Measurements from ENCODE around the gene TSPAN17.
"Not testable (repeated sequence)": the region's sequence is repeated elsewhere in the genome, so short reads cannot be mapped to it uniquely, and the experiment has no call there.

TSPAN17 gene

GRCh38 chr5:176676361-176676824 is 29.1 kb downstream of the TSPAN17 start:
- FAIRE-seq: peak; percentile 88
- peak; percentile 78 for DNase-seq (ENCODE audit: insufficient read length, low spot score)

DNA sequence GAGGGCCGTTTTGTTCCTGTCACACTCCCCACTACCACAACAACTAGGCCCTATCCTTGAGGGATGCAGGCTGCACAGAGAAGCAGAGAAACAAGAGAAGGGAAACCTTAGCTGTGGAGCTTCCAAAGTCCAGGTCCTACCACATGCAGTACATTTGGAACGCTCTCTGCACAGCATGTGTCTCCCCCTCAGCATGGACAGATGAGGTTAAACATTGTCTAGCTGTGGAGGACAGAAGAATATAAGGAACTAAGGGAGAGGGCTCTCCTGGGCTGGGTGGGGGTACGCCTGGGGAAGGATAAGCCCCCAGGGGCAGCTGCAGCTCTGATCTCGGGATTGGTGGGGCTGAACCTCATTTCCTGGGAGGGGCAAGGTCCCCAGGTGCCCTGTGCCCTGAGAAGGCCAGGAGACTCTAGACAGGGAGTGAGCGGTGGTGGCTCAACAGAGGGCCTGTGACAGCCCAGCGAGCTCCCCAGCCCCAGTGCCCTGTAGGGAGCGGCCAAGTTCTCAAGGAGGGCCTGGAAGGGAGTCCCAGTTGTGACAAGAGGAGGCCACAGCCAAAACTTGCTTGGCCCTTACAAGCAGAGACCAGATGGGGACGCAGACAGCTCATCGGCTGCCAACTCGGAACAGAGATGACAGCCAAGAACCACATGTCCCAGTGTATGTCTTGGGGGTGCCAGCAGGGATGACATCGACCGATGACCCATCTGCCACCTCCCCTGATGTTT is 30.1 kb downstream of the TSPAN17 start:
- DNase-seq (ENCODE audit: insufficient read length, low spot score): no peak
- no peak for FAIRE-seq

GRCh38 chr5:176678584-176678983 is 31.3 kb downstream of the TSPAN17 start:
- no peak for FAIRE-seq
- DNase-seq (ENCODE audit: insufficient read length, low spot score): no peak

- FAIRE-seq (no peak), DNase-seq (ENCODE audit: insufficient read length, low spot score) (no peak)
Observed at GRCh38 chr5:176679365-176680225, 32.3 kb downstream of the TSPAN17 start.

DNA sequence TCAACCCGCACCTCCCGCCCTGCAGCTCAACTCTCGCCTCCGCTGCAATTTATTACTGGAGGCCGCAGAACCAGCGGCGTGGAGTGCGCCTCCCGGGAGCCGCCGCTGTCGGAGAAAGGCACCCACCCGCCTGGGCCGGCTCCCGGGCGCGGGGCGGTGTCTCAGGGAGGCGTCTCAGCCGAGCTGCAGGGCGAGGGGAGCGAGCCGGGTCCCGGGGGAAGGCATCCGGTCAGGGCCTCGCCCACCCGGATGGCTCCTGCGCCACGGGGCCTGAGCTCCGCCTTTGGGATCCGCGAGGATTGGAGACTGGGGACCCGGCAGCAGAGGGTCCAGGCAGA is 32.9 kb downstream of the TSPAN17 start:
- no peak for DNase-seq (ENCODE audit: insufficient read length, low spot score)
- no peak for FAIRE-seq

GRCh38 chr5:176682016-176682531 is 34.8 kb downstream of the TSPAN17 start:
- DNase-seq (ENCODE audit: insufficient read length, low spot score) (no peak), FAIRE-seq (no peak)

- FAIRE-seq (no peak), DNase-seq (ENCODE audit: insufficient read length, low spot score) (no peak)
Observed at GRCh38 chr5:176685010-176685409, 37.7 kb downstream of the TSPAN17 start.

DNA sequence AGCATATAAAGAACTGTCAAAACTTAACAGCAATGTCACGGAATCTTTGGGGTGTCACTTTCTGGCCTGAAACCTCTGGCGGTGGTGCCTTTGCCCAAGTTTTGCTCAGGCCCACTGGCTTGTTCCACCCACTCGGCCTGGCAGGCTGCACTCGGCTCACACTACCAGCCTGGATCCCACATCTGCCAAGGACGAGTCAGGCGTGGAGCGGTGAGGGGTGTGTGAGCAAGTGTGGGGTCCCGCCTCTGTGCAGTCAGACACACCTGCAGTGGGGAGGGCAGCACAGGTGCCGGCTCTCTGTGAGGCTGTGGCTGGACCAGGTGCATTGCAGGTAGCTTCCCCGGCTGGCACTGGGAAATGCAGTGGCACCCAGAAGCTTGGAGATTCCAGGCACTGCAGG is 40.0 kb downstream of the TSPAN17 start:
- DNase-seq (ENCODE audit: insufficient read length, low spot score): no peak
- no peak for FAIRE-seq

DNA sequence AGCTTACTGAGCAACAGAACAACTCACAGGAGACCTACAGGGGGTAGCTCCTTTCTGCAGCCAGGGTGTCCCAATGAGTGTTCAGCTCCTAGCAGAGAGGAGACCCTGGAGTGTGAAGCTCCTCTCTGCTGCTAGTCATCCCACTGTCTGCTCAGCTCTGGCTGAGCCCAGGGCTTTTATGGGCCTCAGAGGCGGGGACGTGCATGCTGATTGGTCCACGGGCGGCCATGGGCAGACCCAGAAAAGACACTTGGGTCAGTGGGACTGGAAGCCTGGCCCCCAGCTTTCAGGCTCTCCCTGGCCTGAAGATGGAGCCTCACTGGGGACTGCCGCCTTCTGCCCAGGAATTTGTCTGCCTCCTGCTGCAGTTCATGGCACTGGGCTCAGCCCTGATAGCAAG is 40.6 kb downstream of the TSPAN17 start:
- FAIRE-seq (no peak), DNase-seq (ENCODE audit: insufficient read length, low spot score) (no peak)

DNA sequence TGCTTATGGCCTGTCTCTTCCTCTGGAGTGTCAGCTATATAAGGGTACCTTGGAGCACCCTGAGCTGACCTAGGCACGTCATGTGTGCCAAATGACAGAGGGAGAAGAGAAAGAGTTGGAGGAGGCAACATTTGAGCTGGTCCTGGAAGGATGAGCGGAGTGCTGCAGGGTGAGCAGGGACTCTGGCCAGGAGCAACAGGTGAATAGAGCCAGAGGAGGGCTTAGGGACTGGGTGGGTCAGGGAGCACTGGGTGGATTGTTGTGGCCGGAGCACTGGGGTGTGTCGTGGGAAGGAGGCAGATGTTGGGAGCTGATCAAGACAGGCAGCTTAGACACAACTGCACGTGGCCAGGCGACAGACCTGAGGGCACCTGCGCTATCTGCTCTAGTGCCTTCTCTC is 43.6 kb downstream of the TSPAN17 start:
- FAIRE-seq: no peak
- no peak for DNase-seq (ENCODE audit: insufficient read length, low spot score)

DNA sequence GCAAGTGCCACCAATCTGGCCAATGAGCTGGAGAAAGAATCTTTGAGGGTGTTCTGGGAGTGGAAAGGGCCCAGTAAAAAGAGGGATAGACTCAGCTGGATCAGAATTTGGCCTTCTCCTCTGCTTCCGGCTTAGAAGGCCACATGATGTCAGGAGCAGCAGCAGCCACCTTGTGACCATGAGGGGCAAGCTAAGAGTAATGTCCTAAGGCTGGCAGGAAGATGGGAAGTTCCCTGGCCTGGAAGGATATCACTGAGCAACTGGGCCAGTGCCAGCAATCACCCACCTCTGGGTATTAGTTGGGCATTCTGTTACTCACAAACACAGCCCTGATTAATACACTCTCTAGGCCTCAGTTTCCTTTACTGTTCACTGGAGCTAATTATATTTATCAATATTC is 44.2 kb downstream of the TSPAN17 start:
- no peak for FAIRE-seq
- no peak for DNase-seq (ENCODE audit: insufficient read length, low spot score)

DNA sequence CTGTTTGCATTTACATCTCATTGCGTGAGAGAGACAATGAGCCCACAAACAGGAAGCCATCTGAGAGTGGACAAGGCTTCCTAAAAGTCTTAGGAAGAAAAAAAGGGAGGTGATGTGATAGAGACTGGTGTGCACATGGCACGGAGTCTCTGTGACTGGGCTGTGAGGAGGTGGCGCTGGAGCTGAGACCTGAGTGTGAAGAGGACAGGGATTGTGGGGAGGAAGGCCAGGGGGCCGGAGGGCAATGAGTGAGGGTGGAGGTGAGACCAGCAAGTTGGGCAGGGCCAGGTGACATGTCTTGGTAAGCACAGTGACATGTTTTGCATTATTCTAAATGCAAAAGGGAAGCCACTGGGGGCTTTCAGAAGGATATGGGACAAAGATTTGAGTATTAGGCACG is 45.0 kb downstream of the TSPAN17 start:
- DNase-seq (ENCODE audit: insufficient read length, low spot score): no peak
- no peak for FAIRE-seq

DNA sequence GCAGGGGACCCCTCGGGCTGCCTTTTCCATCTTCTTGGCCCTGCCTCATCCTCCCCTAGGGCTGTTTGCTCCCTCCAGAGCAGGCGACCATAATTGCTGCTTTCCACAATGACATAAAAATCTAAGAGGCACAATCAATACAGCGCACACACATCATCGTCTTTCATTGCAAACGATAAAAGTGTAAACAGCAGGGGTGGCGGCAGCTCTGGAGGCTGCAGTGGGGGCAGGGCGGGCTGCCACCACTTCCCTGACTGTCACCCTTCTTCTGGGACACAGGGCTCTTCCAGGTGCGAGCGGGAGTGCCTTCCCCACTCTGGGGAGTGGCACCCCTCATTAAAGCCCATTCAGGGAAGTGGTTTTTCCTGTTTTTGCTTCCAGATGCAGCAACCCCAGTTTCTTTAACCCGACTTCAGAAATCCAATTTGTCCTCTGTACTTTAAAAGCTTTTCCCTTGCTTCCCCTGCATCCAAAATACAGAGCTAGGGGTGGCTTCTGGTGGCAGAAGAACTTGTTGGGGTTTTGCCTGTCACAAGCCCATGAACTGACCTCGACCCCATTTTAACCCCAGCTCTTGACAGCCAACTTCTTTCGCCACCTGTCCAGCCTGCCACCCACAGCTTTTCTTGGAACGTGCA is 45.7 kb downstream of the TSPAN17 start:
- FAIRE-seq: no peak
- no peak for DNase-seq (ENCODE audit: insufficient read length, low spot score)

- FAIRE-seq (no peak), DNase-seq (ENCODE audit: insufficient read length, low spot score) (no peak)
Observed at GRCh38 chr5:176693477-176693851, 46.2 kb downstream of the TSPAN17 start.

GRCh38 chr5:176694146-176694545 is 46.9 kb downstream of the TSPAN17 start:
- DNase-seq (ENCODE audit: insufficient read length, low spot score): no peak
- no peak for FAIRE-seq

DNA sequence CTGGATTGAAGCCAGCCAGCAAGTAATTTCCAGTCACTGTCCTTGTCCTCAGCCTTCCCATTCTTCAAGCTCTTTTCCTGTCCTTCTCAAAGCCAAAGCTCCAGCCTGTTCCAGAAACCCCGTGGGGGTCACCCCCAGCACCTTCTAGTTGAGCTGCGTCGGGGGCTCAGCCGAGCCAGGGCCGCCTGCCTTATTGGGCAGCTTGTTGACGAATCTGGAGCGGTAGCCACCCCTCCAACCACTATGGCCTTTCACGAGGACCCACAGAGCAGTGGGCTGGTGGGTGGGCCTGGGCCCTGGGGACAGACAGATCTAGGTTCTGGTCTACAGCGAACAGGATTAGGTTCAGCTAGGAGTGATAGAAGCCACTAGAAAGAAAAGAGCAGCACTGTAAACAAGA is 47.3 kb downstream of the TSPAN17 start:
- no peak for DNase-seq (ENCODE audit: insufficient read length, low spot score)
- FAIRE-seq: no peak

DNA sequence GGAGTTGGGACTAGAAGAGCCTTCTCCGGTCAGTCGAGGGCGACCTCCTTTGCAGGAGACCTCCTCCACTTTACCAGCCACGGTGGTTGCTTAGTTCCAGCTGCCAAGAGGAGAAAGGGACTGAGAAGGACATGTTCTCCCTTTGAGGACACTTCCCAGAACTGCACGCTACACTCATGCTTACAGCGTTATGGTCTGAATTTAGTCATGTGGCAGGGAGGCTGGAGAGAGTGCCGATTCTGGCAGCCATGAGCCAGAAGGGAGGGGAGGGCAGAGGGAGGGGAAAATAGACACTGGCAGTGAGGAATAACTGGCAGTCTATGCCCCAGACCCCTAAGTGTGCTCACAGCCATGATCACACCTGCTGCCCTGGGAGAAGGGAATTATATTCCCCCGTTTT is 47.8 kb downstream of the TSPAN17 start:
- no peak for FAIRE-seq

DNA sequence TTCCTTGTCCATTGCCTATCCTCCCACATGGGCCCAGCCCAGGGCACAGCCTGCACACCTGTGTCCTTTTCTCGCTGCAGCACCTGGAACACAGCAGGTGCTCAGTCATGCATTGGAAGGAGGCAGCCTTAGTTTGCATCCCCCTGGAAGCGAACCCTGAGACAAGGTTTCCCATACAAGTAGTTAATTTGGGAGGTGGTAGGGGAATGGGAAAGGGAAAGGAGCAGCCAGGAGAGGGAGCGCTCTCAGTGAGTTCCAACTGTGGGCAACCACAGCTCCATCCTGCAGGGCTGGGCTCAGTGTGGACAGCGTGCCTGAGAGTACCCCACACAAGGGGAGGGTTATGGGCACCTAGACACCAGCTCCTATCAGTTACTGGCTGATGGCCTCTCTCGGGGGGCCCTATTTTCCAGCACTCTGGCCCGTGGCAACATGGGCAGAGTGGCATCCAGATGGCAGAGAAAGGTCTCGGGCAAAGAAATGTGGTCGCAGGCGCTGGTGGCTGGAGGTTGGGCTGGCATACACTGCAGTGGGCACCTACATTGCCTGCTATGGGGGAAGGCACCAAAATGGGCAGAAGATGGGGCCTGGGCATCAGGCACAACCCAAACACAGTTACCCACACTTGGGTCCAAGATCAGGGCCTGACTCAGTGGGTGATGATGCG is 50.1 kb downstream of the TSPAN17 start:
- FAIRE-seq: no peak
- DNase-seq (ENCODE audit: insufficient read length, low spot score): no peak

More for the DNA sequence above, 47.8 kb downstream of the TSPAN17 start:
- no peak for DNase-seq (ENCODE audit: insufficient read length, low spot score)

GRCh38 chr5:176697934-176698538 is 50.8 kb downstream of the TSPAN17 start:
- DNase-seq (ENCODE audit: insufficient read length, low spot score) (no peak), FAIRE-seq (no peak)

DNA sequence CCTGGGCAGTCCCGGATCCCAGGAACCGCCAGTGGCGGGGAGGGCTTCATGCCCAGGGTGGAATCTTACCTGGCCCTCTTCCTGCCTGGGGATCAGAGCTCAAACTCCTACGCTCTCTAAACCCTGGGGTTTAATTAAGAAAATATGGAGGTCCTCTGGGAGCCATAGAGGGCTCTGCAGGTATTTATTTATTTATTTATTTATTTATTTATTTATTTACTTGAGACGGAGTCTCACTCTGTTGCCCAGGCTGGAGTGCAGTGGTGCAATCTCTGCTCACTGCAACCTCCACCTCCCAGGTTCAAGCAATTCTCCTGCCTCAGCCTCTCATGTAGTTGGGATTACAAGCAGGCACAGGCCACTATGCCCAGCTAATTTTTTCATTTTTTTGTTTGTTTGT is 52.2 kb downstream of the TSPAN17 start:
- DNase-seq (ENCODE audit: insufficient read length, low spot score); FAIRE-seq: not testable (repeated sequence)

All from GM19239 (cell line).